ENCODE results near the gene ITGB1. TPM values are rescaled to one million over a fixed set of nuclear protein-coding genes. Genes with fewer than 3 reads are reported as not detected.

The ITGB1 gene
- total RNA-seq, 1 experiment from 2014 or later, result 953 TPM

DNA sequence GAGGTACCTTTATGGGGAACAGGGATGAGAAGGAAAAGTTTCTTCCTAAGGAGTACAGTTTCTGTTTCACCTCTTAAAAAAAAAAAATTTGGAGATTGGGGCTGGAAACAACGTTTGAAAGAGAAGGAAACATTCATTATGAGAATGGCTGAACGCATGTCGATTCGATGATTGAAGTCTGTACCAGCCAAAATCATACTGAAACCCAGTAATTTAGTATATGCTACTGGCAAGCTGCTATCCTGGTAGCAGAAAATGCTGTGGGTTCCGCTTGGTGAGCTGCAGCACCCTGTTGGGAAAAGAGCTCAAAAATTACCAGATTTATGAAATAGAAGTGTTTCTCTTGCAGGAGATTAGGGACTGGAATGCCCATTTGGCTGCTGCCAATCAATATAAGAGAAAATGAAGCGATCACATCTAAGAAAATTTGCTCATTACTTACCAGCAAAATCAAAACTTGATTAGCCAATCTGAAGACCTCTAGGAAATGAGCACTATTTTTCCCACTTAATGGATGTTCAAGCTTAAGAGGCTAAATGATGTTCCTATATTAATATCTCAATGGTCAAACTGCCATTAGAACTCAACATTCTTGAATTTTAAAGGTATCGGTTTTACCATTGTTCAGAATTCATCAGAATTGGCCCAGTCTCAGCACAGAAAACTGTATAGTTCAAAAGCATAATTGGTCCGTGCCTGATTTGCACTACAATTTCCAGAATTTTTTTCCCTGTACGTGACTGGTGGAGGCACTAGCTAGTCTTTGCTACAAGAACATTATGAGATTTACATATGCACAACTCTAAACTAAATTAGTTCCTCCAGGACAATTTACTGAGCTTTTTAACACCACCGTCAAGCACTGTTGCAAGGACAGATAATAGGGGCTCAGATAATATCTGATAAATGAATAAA, 1.2 kb upstream of the ITGB1 start:
- in situ Hi-C loops (cut with HindIII; ENCODE audit: low pct_unique_long_range_greater_than_20kb, low sequenced_read_pairs), result loop anchor here (5.0 kb wide), 1 partner anchor 48 kb away; no protein-coding TSS in a partner anchor
- peak; percentile 53 for DNase-seq (ENCODE audit: low read depth)

DNA sequence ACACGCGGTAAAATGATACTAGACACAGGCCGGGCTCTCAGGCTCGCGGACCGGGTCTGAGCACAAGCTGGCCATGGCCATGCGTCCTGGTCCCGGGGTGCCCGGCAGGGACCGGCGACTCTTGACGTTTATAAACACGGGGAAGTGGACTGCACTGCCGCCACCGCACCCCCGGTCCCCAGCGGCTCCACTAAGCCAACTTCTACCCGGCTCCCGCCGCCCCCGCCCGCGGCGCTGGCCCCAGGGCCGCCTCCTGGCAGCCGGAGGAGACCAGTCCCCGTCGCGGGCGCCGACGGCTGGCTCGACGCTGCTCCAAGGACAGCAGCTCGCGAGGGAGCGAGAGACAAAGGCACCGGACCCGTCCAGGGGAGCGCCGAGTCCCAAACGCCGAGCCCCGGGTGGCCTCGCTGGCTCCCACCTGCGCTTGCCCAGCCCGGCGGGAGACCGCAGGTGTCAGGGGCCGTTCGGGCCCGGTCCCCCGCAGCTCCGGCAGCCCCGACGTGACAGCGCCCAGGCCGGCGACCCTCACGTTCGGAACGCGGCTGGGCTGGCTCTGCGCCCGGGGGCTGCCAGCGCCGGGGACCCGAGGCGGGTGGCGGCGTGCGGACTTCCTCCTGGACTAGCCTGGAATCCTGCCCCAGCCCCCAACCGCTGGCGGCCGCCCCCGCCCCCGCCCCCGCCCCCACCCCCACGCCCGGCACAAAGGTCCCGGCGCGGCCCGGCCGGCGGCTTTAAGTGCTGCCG, 517 bp downstream of the ITGB1 start:
- peak; percentile 58 for DNase-seq (ENCODE audit: low read depth)
- in situ Hi-C loops (cut with HindIII; ENCODE audit: low pct_unique_long_range_greater_than_20kb, low sequenced_read_pairs), result loop anchor here (5.0 kb wide), 1 partner anchor 50 kb away; no protein-coding TSS in a partner anchor

DNA sequence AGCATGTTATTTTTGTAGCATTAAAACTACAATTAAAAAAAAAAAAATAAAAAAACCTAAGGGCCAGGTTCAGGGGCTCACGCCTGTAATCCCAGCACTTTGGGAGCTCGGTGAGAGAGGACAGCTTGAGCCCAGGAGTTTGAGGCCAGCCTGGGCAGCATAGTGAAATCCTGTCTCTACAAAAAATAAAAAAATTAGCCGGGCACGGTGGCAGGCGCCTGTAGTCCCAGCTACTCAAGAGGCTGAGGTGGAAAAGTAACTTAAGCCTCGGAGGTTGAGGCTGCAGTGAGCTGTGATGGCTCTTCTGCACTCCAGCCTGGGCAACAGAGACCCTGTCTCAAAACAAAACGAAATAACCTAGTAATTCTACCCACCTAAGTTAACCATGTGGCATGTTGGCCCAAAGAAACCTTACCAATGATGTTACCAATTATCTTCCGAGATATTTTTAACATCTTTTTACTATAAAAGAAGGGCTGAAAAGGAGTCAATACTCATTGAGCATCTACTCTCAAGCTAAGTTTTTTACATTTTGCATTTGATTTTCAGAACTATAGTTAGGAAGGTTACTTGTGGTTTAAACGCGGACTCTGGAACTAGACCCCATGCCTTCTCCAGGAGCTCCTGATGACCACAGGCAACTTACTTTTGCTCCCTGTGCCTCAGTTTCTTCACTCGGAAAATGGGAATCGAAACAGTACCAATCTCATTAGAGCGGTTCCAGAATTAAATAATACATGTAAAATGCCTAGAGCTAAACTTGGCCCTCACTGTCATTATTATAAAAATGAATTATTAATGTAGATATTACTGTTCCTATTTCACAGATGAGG, 1.4 kb downstream of the ITGB1 start:
- no peak for DNase-seq (ENCODE audit: low read depth)
- in situ Hi-C loops (cut with HindIII; ENCODE audit: low pct_unique_long_range_greater_than_20kb, low sequenced_read_pairs), result loop anchor here (5.0 kb wide), 1 partner anchor 51 kb away; no protein-coding TSS in a partner anchor

DNA sequence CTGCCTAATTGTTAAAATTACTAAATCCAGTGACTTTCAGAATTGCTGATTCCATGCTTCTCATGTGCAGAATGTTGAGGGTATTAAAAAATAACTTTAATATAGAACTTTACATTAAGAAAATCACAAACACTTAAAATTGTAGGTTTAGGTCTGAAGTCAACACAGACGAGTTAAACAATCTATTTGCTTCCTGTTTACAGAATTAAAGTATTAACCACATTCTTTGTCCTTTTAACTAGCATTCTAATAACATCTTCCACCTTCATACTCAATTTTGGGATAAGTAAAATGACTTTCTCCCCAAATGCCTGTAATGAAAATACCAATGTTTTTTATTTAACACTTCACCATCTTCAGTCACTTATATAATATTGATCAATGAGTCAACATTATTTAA, 2.2 kb downstream of the ITGB1 start:
- DNase-seq (ENCODE audit: low read depth), result no peak
- in situ Hi-C loops (cut with HindIII; ENCODE audit: low pct_unique_long_range_greater_than_20kb, low sequenced_read_pairs), result loop anchor here (5.0 kb wide), 1 partner anchor 52 kb away; no protein-coding TSS in a partner anchor

DNA sequence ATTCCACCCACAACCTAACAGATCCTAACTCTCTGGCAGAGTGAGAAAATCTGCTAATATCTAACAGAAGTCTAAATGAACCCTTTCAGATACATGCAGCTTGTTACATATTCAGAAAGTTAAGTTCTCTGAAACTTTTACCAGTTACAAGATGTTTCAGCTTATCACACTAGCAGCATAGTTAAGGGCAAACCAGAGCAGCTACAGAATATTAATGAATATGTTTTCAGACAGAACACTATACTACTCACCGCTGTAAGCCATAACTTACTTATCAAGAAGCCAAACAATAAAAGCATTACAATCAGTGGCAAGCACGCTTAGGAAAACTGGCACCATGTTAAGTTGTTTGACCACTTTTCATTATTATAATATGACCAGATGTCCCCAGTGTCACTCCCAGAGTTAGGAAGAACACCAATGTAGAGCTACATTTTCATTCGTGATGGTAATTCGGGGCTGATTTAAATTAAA, 2.7 kb downstream of the ITGB1 start:
- DNase-seq (ENCODE audit: low read depth), result no peak
- in situ Hi-C loops (cut with HindIII; ENCODE audit: low pct_unique_long_range_greater_than_20kb, low sequenced_read_pairs), result loop anchor here (5.0 kb wide), 1 partner anchor 52 kb away; no protein-coding TSS in a partner anchor

DNA sequence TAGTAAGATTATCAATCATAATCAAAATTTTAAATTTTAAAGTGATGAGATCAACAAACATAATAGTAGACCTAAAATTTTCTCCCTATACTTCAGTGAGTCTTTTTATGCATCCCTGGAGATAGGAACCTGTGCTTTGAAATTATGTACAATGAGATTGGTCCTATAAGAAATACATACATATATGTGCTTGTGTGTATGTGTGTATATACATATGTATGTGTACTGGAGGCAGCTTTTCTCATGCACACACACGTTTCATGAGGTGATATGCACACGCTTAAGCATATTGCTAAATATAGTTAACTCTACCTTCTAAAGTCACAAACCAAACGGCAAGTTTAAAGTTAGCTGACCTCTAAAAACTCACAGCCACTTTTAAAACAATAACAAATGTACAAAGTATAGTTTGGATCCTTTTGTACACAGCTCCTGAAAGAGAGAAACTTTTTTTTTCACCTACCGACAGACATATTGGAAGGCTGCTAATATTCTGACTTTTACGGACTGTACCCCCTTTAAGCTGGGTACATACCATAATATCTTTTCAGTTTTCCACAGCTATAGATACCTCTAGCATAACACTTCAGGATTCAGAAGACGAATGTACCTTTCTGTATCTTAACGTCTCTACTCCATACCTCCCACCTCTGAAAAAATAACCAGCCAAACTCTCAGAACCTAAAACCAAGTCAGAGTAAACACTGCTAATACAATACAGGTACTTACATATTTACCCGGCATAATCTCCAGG, 3.3 kb downstream of the ITGB1 start:
- DNase-seq (ENCODE audit: low read depth), result no peak
- in situ Hi-C loops (cut with HindIII; ENCODE audit: low pct_unique_long_range_greater_than_20kb, low sequenced_read_pairs), result loop anchor here (5.0 kb wide), 1 partner anchor 53 kb away; no protein-coding TSS in a partner anchor

DNA sequence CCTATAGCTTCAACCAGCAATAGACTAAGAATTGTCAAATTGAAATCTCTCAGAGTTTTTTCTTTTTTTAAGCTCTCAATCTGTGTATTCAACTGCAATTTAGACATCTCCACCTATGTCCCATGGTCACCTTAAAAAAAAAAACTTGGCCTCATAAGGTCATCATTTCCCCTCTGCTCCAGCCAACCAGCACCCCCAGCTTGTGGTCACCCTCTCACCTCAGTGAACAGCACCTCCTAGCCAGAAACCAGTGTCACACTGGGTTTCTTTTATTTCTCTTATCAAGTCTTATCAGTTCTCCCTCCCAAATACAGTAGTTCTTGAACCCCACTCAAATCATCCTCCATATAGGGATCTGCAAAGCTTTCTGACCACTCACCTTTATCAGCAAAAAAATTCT, 4.0 kb downstream of the ITGB1 start:
- in situ Hi-C loops (cut with HindIII; ENCODE audit: low pct_unique_long_range_greater_than_20kb, low sequenced_read_pairs), result no loop called here
- DNase-seq (ENCODE audit: low read depth), result peak; percentile 47

DNA sequence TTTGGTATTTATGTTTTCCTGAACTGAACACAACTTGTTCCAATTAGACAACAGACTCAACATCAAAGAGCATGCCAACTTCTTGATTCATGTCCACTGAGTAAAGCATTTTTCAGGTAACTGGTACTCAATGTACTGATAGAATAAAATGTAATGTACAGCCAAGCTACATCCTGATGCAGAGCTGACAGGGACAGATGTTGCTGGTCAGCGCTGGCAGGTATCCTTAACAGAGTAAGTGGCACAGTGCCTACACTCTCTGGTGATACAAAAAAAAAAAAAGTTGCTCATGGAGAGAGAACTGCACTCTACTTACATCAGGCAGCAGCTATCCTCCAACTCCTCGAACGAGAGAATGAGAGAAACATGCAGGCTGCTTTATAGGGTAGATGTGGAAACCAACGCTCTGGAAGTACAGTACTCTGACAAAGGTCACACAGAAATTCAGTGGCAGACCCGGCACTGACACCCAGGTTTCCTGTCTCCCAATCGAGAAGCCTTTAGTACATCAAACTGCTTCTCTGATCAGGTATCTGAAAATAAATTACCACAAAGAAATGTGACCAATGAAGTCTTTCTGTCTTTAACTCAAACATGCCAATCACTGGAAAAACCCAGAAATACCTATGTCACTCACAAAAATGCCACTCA, 4.6 kb downstream of the ITGB1 start:
- in situ Hi-C loops (cut with HindIII; ENCODE audit: low pct_unique_long_range_greater_than_20kb, low sequenced_read_pairs), result no loop called here

DNA sequence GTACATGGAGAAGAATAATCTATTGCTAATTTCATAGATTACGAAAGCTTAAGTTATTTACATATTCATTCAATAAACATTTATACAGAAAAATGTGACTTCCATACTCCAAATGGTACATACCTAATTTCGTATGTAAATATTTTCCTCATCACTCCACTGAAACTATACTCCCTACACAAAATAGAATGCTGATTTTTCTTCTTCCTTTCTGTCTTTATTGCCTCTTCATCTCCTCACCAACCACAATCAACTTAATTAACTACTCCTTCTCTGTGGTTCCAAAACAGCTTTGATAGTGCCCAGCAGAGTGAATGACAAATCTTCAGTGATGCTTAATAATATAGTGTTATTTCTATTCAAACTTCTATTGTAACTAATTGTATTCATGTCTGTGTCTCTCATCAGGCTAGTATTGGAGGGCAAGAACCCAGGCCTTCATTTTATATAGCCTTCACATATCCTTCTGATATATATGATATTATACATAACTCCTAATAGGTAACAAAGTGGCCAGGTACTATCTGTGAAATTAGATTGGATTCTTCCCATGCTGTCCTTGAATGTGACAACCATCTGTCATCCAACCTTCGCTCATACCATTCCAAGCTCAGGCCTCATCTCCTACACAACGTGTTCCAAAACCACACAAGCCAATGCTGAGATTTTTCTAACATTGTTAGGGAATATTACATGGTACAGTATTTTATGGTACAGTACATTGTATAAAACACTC, 5.3 kb downstream of the ITGB1 start:
- in situ Hi-C loops (cut with HindIII; ENCODE audit: low pct_unique_long_range_greater_than_20kb, low sequenced_read_pairs), result no loop called here
- DNase-seq (ENCODE audit: low read depth), result no peak

More for the DNA sequence above, 4.6 kb downstream of the ITGB1 start:
- DNase-seq (ENCODE audit: low read depth), result no peak

DNA sequence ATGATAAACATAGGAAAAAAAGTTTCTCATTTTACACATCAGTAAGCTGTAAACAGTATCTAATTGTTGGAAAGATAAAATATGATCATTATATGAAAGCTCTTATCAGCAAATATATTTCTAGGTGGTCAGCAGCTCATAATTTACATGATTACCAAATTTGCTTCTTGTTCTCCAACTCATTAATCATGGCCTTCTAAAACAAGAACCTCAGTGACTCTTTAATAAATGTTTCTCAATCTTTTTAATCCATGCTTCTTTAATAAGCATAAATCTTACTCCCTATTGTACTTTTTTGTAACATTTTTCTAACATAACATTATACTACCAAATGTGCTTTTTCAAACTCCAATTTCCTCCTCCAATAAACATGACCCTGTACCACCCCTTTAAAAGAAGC, 5.9 kb downstream of the ITGB1 start:
- in situ Hi-C loops (cut with HindIII; ENCODE audit: low pct_unique_long_range_greater_than_20kb, low sequenced_read_pairs), result no loop called here
- no peak for DNase-seq (ENCODE audit: low read depth)

DNA sequence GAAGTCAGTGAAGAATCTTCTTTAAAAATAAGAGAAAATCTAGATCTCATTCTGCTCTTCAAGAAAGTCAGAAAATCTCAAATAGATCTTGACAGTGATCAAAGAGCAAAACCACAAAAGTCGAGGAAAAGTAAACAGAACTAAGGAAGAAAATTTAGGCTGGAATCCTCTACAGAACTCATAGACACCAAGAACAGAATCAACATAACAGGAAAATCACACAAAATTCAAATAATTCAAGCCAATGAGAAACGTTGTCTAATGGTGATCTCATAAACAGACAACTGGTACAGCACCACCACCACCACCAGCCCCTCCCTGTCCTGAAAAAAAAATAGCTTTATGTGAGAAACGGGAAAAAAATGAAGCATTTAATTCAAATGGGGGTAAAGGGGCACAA, 6.9 kb downstream of the ITGB1 start:
- DNase-seq (ENCODE audit: low read depth), result peak; percentile 52
- in situ Hi-C loops (cut with HindIII; ENCODE audit: low pct_unique_long_range_greater_than_20kb, low sequenced_read_pairs), result no loop called here

DNA sequence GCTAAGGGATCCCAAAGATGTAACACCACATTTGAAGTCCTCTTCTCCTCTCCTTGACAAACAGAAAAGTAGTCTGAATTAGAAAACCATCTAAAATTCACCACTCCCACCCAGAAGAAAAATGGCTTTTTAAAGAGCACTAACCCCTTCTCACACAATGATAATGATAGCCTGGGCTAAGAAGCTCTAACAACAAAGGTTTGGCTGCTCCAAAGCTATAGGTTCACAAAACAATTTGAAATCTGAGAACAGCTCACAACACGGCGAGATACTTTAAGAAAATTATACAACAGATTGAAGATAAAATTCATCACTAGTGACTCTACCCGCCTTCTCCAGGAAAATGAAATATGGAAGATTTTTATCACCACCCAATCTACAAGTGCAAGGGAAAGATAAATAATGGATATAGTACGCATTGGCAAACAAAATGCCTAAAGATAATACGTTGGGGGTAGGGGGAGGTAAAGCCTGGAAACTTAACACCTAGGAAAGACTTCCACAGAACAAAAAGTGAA, 7.4 kb downstream of the ITGB1 start:
- no peak for DNase-seq (ENCODE audit: low read depth)
- in situ Hi-C loops (cut with HindIII; ENCODE audit: low pct_unique_long_range_greater_than_20kb, low sequenced_read_pairs), result no loop called here

DNA sequence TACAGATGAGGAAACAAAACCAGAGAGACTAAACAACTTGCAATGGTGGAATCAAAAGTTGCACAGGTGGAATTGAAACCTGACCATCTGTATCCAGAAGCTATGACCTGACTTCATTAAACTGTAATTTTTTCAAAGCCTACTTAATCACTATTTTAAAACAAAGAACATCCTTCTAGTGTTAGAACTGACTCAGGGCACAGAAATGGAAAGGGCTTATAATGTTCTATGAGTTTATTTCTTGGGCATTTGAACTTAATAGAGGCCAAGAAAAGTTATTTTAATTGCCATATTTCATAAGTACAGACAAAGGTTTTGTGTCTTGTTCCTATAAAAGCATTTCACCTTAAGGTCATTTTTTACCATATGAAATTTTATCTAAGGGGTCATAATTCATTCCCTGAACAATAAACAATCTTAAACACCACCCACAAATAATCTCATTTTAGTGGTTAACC, 8.8 kb downstream of the ITGB1 start:
- in situ Hi-C loops (cut with HindIII; ENCODE audit: low pct_unique_long_range_greater_than_20kb, low sequenced_read_pairs), result no loop called here
- DNase-seq (ENCODE audit: low read depth), result no peak

DNA sequence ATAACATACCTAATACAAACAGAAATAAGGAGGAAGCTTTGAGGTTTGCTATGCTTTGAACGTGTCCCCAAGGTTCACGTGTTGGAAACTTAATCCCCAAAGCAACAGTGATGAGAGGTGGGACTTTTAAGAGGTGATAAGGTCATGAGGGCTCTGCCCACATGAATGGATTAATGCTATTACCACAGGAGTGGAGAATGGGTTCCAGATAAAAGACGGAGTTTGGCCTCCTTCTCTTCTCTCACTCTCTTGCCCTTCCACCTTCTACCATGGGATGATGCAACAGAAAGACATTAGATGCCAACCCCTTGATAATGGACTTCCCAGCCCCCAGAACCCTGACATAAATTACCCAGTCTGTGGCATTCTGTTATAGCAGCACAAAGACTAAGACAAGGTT, 9.6 kb downstream of the ITGB1 start:
- in situ Hi-C loops (cut with HindIII; ENCODE audit: low pct_unique_long_range_greater_than_20kb, low sequenced_read_pairs), result no loop called here
- peak; percentile 42 for DNase-seq (ENCODE audit: low read depth)

DNA sequence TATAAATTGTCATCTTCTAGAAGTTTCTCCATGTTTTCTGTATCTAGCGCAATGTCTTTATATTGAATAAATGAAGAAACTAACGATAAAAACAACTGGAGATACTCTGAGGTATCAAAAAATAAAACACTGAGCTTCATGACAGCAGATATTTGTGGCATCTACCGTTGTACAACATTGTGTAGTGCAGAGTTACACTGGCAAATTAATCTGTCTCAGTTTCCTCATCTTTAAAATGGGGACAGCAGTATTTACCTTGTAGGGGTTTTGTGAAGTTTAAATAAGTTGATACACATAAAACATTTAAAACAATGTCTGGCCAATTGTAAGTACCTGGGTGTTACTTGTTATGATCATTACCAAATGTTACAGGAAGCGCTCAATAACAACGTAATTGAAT, 10.4 kb downstream of the ITGB1 start:
- DNase-seq (ENCODE audit: low read depth), result no peak
- in situ Hi-C loops (cut with HindIII; ENCODE audit: low pct_unique_long_range_greater_than_20kb, low sequenced_read_pairs), result no loop called here

DNA sequence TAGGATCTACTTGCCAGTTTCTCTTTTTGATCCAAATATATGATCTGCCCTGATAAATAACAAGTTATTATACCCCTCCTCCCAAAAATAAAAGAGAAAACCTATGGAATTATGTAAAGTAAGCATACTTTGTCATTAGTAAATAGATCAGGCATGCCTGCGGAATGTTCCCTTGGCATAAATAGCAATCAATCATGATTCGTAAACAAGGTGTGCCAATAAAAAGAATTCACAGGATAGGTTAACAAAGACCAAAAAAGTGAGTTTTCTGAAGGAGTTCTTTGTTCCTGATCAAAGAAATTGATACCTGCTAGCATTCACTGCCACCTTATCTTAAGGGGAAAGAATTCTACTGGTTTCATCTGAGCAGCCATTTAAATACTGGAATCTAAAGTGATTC, 11.9 kb downstream of the ITGB1 start:
- no peak for DNase-seq (ENCODE audit: low read depth)
- in situ Hi-C loops (cut with HindIII; ENCODE audit: low pct_unique_long_range_greater_than_20kb, low sequenced_read_pairs), result no loop called here

All from Caki2 (cell line).